Measurements from ENCODE around the gene MALRD1. TPM values are rescaled to one million over a fixed set of nuclear protein-coding genes. Genes with fewer than 3 reads are reported as not detected.

The MALRD1 gene
- total and polyA plus RNA-seq, 2 of the 8 experiments (the other 6 are each of a cell fraction or from before 2014, with no cell fraction given): 0.32 to 0.35 TPM

GRCh38 chr10:19158870-19159269 lies 110.3 kb downstream of the MALRD1 start (continued):
- no peak for TF ChIP-seq SIN3A (conservative IDR thresholded peaks at IDR 0.05 in 1 of 2, IDR thresholded peaks at IDR 0.05 in 1 of 2; ENCODE audit: low read depth in 1 of 2, low read length in 2 of 2)
- TF ChIP-seq BRCA1 (IDR thresholded peaks at IDR 0.05; ENCODE audit: low read depth, low read length): no peak
